GM12878 (cell line): ENCODE data around the gene ANKRD11. TPM values are rescaled to one million over a fixed set of nuclear protein-coding genes. Genes with fewer than 3 reads are reported as not detected.
A peak's percentile ranks its signal among the peaks of the same experiment; 100 is the strongest.

ENCODE experiments used
- ATAC-seq: fragments of 200-7000 bp; cut with Tn5 transposase; 3 replicates; pipeline ENCODE4 v1.9.1; 2020; ENCODE audit warnings: mild to moderate bottlenecking, moderate library complexity
- BruUV-seq: library from RNA; stranded (reverse); fragments of 400-500 nt; replicated peaks from 2 replicates; lab custom pipeline; 2021; lab: Mats Ljungman, UMichigan
- CTCF ChIA-PET: fragments of 300-600 bp; sonication (Branson Sonifier 250); formaldehyde crosslinking; extraction: SDS; loops from one replicate; lab custom pipeline; 2021; ENCODE audit warnings: inconsistent platforms; lab: Yijun Ruan, JAX
- POLR2A ChIA-PET: fragments of 350-600 bp; formaldehyde crosslinking; extraction: SDS; loops from one replicate; lab custom pipeline; 2021; ENCODE audit warnings: inconsistent platforms; lab: Charles Lee
- RAD21 ChIA-PET: fragments of 300-600 bp; sonication (Branson Sonifier 250); formaldehyde crosslinking; loops from one replicate; lab custom pipeline; 2023; ENCODE audit warnings: antibody characterized with exemption; ENCODE audit not compliant: unreplicated experiment; lab: Charles Lee
- SMC1A ChIA-PET: fragments of 300-600 bp; sonication (Branson Sonifier 250); formaldehyde crosslinking; loops from one replicate; lab custom pipeline; 2023; ENCODE audit not compliant: unreplicated experiment, uncharacterized antibody; lab: Charles Lee
- DNase-seq: peaks from one replicate; pipeline ENCODE4 v3.0.0-alpha.2; 2011; ENCODE audit warnings: low read depth, low spot score
- FAIRE-seq: peaks from 3 replicates; lab custom pipeline; 2011; peaks lifted over from hg19 to GRCh38; lab: Jason Lieb, UNC
- H2AFZ ChIP-seq: 2 replicates; pipeline ENCODE4 v1.6.0; 2011; ENCODE audit warnings: low read depth, low read length, control low read depth; ENCODE audit not compliant: control insufficient read depth
- H3K27ac ChIP-seq: 2 replicates; pipeline ENCODE4 v1.5.1; 2011; ENCODE audit warnings: control low read depth; ENCODE audit not compliant: control insufficient read depth, insufficient read depth
- H3K27me3 ChIP-seq, 2 experiments: replicated peaks in 1 of 2; 2 replicates each; pipeline versions ENCODE4 v1.6.0 to v1.6.1; 2011; ENCODE audit warnings: low read length in 1 of 2; ENCODE audit not compliant: control insufficient read depth in 2 of 2, insufficient read depth in 2 of 2
- H3K36me3 ChIP-seq, 2 experiments: 2 replicates each; pipeline ENCODE4 v1.5.1; 2011; ENCODE audit warnings: low read length in 1 of 2; ENCODE audit not compliant: control insufficient read depth in 2 of 2, insufficient read depth in 2 of 2
- H3K4me1 ChIP-seq: 2 replicates; pipeline ENCODE4 v1.6.1; 2011; ENCODE audit warnings: mild to moderate bottlenecking, low read length, moderate library complexity, mixed read lengths; ENCODE audit not compliant: control insufficient read depth, insufficient read depth
- H3K4me2 ChIP-seq: 2 replicates; pipeline ENCODE4 v1.6.0; 2011; ENCODE audit warnings: control low read depth; ENCODE audit not compliant: control insufficient read depth, insufficient read depth
- H3K4me3 ChIP-seq: fragments of 200-600 bp; sonication (generic); 2 replicates; pipeline ENCODE4 v1.5.1; 2016
- H3K79me2 ChIP-seq: 2 replicates; pipeline ENCODE4 v1.6.0; 2011; ENCODE audit warnings: low read length; ENCODE audit not compliant: control insufficient read depth, insufficient read depth
- H3K9ac ChIP-seq: 2 replicates; pipeline ENCODE4 v1.8.0; 2011; ENCODE audit warnings: low read length, control low read depth, mixed read lengths; ENCODE audit not compliant: control insufficient read depth, insufficient read depth
- H3K9me3 ChIP-seq: replicated peaks from 3 replicates; pipeline ENCODE4 v1.5.1; 2011; ENCODE audit warnings: mild to moderate bottlenecking, low read length; ENCODE audit not compliant: control insufficient read depth, insufficient read depth
- H4K20me1 ChIP-seq: 2 replicates; pipeline ENCODE4 v1.6.0; 2011; ENCODE audit not compliant: control insufficient read depth, insufficient read depth
- MTA2 ChIP-seq: fragments of 450-650 bp; IDR thresholded peaks from 2 replicates; pipeline ENCODE4 v1.6.1; 2016; ENCODE audit warnings: low read depth, mild to moderate bottlenecking, moderate library complexity
- NFXL1 ChIP-seq: fragments of 450-650 bp; IDR thresholded peaks from 2 replicates; pipeline ENCODE4 v1.6.1; 2017; ENCODE audit warnings: antibody characterized with exemption, mild to moderate bottlenecking, borderline replicate concordance
- RUNX3 ChIP-seq: IDR thresholded peaks from 2 replicates; pipeline ENCODE4 v1.6.1; 2012; ENCODE audit warnings: low read length, inconsistent platforms
- SUPT20H ChIP-seq: IDR thresholded peaks from 2 replicates; pipeline ENCODE4 v1.6.1; 2011; ENCODE audit warnings: low read depth, mild to moderate bottlenecking, low read length, moderate library complexity, borderline replicate concordance; ENCODE audit not compliant: control insufficient read depth
- WGBS: methylation state at CpG from one replicate; pipeline ENCODE4 v1.1.6; 2016; ENCODE audit warnings: low lambda C conversion rate; ENCODE audit not compliant: insufficient replicate concordance, insufficient coverage; ENCODE audit errors: missing lambda C conversion rate; 5-methylcytosine and 5-hydroxymethylcytosine counted together
- in situ Hi-C: fragments of 300-500 bp; cut with MboI; formaldehyde crosslinking; loops from 9 replicates; pipeline ENCODE4 v1.14.3; 2018; ENCODE audit warnings: mixed read lengths
- intact Hi-C: fragments of 100-400 bp; cut with micrococcal nuclease; formaldehyde crosslinking; loops from one replicate; pipeline ENCODE4 v1.14.2; 2022; ENCODE audit not compliant: unreplicated experiment
- polyA plus RNA-seq, 11 experiments: library from polyadenylated mRNA; depleted of rRNA in 4 of 11; unstranded in 6 of 11; stranded (reverse) in 5 of 11; fragments of >200 nt; fragmentation: Nextera tagmentation in 4 of 11; fragmentation: Illumina TruSeq in 1 of 11; extraction: Ambion mirVana in 4 of 11; extraction: Trizol in 1 of 11; gene quantifications; 1 replicate in 1 of 11; 2 replicates in 10 of 11; pipeline versions ENCODE4 v1.2.1 to v1.2.3, GENCODE V29; 2011 to 2016; ENCODE audit warnings: inconsistent platforms in 2 of 11, missing spikeins in 2 of 11, low read depth in 1 of 11
- total RNA-seq, 4 experiments: library from RNA; depleted of rRNA in 3 of 4; stranded (reverse); fragments of >200 nt in 3 of 4; fragmentation: Illumina TruSeq in 1 of 4; extraction: Trizol in 1 of 4; gene quantifications; 2 replicates each; pipeline versions ENCODE4 v1.2.1 to v1.2.3, GENCODE V29; 2013 to 2021

Gene ANKRD11
- total and polyA plus RNA-seq, 10 of the 15 experiments (the other 5 are each of a cell fraction or from before 2014, with no cell fraction given): 5.1 to 103 (median 27.4) TPM

GRCh38 chr16:89446136-89446974 is 44.0 kb downstream of the ANKRD11 start:
- peak; percentile 55 for ATAC-seq
- SMC1A ChIA-PET: interaction anchor here (0.6 to 1.5 kb wide), 8 partner anchors 14 to 261 kb away, joined by 3 to 5 read pairs (median 3); no protein-coding TSS in a partner anchor
- H3K79me2 ChIP-seq: peaks cover 92% of the 10 kb centered on the region
- in situ Hi-C loops (no loop called here), intact Hi-C loops (no loop called here)
- H3K9ac ChIP-seq: no peak overlapping the region
- H3K4me2 ChIP-seq: no peak overlapping the region; the same call in 1 of the 2 replicates
- no peak overlapping the region for H3K4me3 ChIP-seq
- H3K36me3 ChIP-seq: no peaks in the 10 kb centered on the region; a peak in 2 of 4 replicates
- H4K20me1 ChIP-seq: peaks cover 47% of the 10 kb centered on the region
- no peaks in the 10 kb centered on the region for H3K9me3 ChIP-seq
- peaks cover 45% of the 10 kb centered on the region for H3K4me1 ChIP-seq
- RAD21 ChIA-PET: interaction anchor here (0.6 to 1.6 kb wide), 3 partner anchors 39 to 97 kb away, joined by 3 to 4 read pairs (median 3); no protein-coding TSS in a partner anchor
- no peaks in the 10 kb centered on the region for H3K27me3 ChIP-seq
- H2AFZ ChIP-seq: no peak overlapping the region
- DNase-seq: no peak
- POLR2A ChIA-PET: interaction anchor here (0.5 to 1.0 kb wide), 4 partner anchors 8 to 49 kb away, joined by 3 to 4 read pairs (median 3); no protein-coding TSS in a partner anchor
- no peak for TF ChIP-seq MTA2
- peak; percentile 14; the same call in 1 of the 2 replicates for TF ChIP-seq RUNX3
- CTCF ChIA-PET: interaction anchor here (0.6 to 2.0 kb wide), 4 partner anchors 9 to 65 kb away, joined by 3 to 6 read pairs (median 4); no protein-coding TSS in a partner anchor
- H3K27ac ChIP-seq: no peak overlapping the region
- BruUV-seq: no TSS peak
- no peak for FAIRE-seq
- WGBS: 78% methylated on average over 14 of the region's 15 CpGs

GRCh38 chr16:89445166-89445565 is 45.2 kb downstream of the ANKRD11 start:
- RAD21 ChIA-PET: interaction anchor here (0.6 to 1.3 kb wide), 3 partner anchors 32 to 96 kb away, joined by 3 to 4 read pairs (median 3); no protein-coding TSS in a partner anchor
- SMC1A ChIA-PET: interaction anchor here (1.5 kb wide), 1 partner anchor 40 kb away, joined by 5 read pairs; no protein-coding TSS in a partner anchor
- POLR2A ChIA-PET: interaction anchor here (0.6 to 1.1 kb wide), 2 partner anchors 10 to 20 kb away, joined by 3 read pairs; no protein-coding TSS in a partner anchor
- DNase-seq (no peak), ATAC-seq (no peak), FAIRE-seq (no peak)
- H3K4me2 ChIP-seq: no peak overlapping the region
- in situ Hi-C loops (no loop called here), intact Hi-C loops (no loop called here)
- H3K79me2 ChIP-seq: peaks cover 90% of the 10 kb centered on the region
- no peak overlapping the region for H3K9ac ChIP-seq
- H2AFZ ChIP-seq: no peak overlapping the region
- no peaks in the 10 kb centered on the region for H3K9me3 ChIP-seq
- peaks cover 41% of the 10 kb centered on the region for H4K20me1 ChIP-seq
- H3K27ac ChIP-seq: no peak overlapping the region
- no peak overlapping the region for H3K4me3 ChIP-seq
- no peak for TF ChIP-seq NFXL1
- TF ChIP-seq SUPT20H: no peak
- H3K36me3 ChIP-seq: peaks cover 0 to 1% of the 10 kb centered on the region in 2 experiments; a peak in 3 of 4 replicates
- WGBS: 81% methylated on average over 5 of the region's 5 CpGs
- CTCF ChIA-PET: interaction anchor here (1.2 to 2.0 kb wide), 3 partner anchors 9 to 22 kb away, joined by 3 to 6 read pairs (median 3); no protein-coding TSS in a partner anchor
- no TSS peak for BruUV-seq
- H3K27me3 ChIP-seq: no peaks in the 10 kb centered on the region
- peaks cover 43% of the 10 kb centered on the region for H3K4me1 ChIP-seq
